ENCODE measurements around the gene TRIM2. TPM values are rescaled to one million over a fixed set of nuclear protein-coding genes. Genes with fewer than 3 reads are reported as not detected.

TRIM2 gene
- total and polyA plus RNA-seq, 3 donors from 2014 or later: 6.1 to 12.8 (median 10.7) TPM

DNA sequence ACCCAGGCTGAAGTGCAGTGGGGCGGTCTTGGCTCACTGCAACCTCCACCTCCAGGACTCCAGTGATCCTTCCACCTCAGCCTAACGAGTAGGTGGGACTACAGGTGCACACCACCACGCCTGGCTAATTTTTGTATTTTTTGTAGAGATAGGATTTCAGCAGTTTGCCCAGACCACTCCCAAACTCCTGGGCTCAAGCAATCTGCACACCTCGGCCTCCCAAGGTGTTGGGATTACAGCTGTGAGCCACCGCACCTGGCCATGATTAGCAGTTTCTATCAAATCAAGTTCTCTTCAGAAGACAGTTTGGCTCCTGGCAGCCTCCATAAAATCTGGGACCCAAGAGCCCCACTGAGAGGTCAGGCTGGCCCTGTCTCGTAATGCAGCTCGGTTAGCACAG is 26.4 kb upstream of the TRIM2 start:
- no peaks in the 10 kb centered on the region for H3K9me3 ChIP-seq
- H3K27me3 ChIP-seq: no peaks in the 10 kb centered on the region
- H3K4me1 ChIP-seq: no peaks in the 10 kb centered on the region
- intact Hi-C loops (cut with DNase I; ENCODE audit: low total_unique reads): no loop called here
- no peak overlapping the region for H3K4me3 ChIP-seq
- no peak for DNase-seq
- no peak overlapping the region for H3K27ac ChIP-seq
- 95 to 99% methylated on average over 7 of the region's 7 CpGs for WGBS, 2 donors
- no peaks in the 10 kb centered on the region for H3K36me3 ChIP-seq (ENCODE audit: low read depth, missing control alignments)
- TF ChIP-seq, protein P1, sequence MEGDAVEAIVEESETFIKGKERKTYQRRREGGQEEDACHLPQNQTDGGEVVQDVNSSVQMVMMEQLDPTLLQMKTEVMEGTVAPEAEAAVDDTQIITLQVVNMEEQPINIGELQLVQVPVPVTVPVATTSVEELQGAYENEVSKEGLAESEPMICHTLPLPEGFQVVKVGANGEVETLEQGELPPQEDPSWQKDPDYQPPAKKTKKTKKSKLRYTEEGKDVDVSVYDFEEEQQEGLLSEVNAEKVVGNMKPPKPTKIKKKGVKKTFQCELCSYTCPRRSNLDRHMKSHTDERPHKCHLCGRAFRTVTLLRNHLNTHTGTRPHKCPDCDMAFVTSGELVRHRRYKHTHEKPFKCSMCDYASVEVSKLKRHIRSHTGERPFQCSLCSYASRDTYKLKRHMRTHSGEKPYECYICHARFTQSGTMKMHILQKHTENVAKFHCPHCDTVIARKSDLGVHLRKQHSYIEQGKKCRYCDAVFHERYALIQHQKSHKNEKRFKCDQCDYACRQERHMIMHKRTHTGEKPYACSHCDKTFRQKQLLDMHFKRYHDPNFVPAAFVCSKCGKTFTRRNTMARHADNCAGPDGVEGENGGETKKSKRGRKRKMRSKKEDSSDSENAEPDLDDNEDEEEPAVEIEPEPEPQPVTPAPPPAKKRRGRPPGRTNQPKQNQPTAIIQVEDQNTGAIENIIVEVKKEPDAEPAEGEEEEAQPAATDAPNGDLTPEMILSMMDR (IDR thresholded peaks at IDR 0.05): no peak
- TF ChIP-seq POLR2A (IDR thresholded peaks at IDR 0.05): no peak

DNA sequence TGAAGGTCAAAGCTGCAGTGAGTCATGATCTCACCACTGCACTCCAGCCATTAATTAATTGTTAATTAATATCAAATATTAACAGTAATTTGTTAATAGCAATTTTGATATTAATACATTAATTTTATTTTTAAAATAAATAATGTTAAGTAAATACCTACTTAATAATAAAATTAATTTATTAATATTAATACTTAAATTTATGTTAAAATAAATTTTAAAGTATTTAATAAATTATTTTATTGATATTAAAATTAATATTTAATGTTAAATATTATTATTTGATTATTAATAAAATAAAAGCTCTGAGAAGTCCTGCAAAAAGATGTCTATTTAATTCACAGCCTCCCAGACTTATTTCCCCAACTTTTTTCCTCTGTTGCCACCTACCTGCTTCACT is 25.1 kb upstream of the TRIM2 start:
- intact Hi-C loops (cut with DNase I; ENCODE audit: low total_unique reads): no loop called here
- TF ChIP-seq POLR2A (IDR thresholded peaks at IDR 0.05): no peak
- TF ChIP-seq, protein P1 (IDR thresholded peaks at IDR 0.05): no peak
- no peak overlapping the region for H3K4me3 ChIP-seq
- no peak overlapping the region for H3K27ac ChIP-seq
- H3K4me1 ChIP-seq: no peaks in the 10 kb centered on the region
- no peaks in the 10 kb centered on the region for H3K27me3 ChIP-seq
- no peak for DNase-seq
- H3K36me3 ChIP-seq (ENCODE audit: low read depth, missing control alignments): no peaks in the 10 kb centered on the region
- H3K9me3 ChIP-seq: no peaks in the 10 kb centered on the region

DNA sequence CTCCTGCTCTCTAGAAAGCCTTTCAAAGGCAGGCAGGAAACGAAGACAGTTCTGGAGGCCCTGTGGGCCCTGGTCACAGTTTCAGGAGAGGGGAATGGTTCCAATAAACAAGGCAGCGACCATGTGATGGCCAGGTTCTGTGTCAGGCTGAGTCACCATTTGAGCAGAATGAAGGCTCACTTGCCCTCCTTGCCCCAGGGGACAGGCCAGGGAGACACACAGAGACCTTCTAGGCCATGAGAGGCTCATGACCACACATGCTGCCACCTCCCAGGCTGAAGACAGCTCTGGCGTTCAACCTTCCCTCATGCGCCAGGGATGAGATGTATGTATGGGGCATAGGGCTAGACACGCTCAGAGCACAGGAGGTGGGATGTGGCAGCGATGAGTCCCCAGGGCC is 22.9 kb upstream of the TRIM2 start:
- no peaks in the 10 kb centered on the region for H3K27me3 ChIP-seq
- DNase-seq: no peak
- H3K4me1 ChIP-seq: no peaks in the 10 kb centered on the region
- no peak overlapping the region for H3K4me3 ChIP-seq
- H3K27ac ChIP-seq: no peak overlapping the region
- TF ChIP-seq, protein P1 (IDR thresholded peaks at IDR 0.05): no peak
- no peak for TF ChIP-seq POLR2A (IDR thresholded peaks at IDR 0.05)
- intact Hi-C loops (cut with DNase I; ENCODE audit: low total_unique reads): no loop called here
- H3K36me3 ChIP-seq (ENCODE audit: low read depth, missing control alignments): no peaks in the 10 kb centered on the region
- H3K9me3 ChIP-seq: no peaks in the 10 kb centered on the region
- WGBS, 2 donors: 83 to 98% methylated on average over 4 to 6 of the region's 6 CpGs

DNA sequence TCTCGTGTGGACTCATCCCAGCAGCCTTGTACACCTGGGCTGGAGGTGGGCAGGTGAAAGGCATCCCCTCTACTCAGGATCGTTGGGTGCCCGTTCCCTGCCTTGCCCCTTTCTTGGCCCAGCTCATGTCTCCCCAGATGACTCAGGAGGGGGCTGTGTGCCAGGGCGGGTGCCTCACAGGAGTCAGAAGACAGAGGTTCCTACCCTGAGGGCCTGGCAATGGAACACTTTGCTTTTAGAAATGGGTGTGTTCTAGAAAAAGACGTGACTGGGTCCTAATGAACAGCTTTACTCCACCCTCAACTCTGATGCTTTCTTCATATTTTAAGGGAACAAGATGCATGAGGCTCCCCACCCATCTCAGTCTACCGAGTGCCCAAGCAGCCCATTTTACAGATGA is 22.5 kb upstream of the TRIM2 start:
- no peak overlapping the region for H3K4me3 ChIP-seq
- no peak for DNase-seq
- no peak overlapping the region for H3K27ac ChIP-seq
- intact Hi-C loops (cut with DNase I; ENCODE audit: low total_unique reads): no loop called here
- 92 to 93% methylated on average over 6 of the region's 6 CpGs for WGBS, 2 donors
- H3K9me3 ChIP-seq: no peaks in the 10 kb centered on the region
- no peaks in the 10 kb centered on the region for H3K4me1 ChIP-seq
- no peaks in the 10 kb centered on the region for H3K27me3 ChIP-seq
- TF ChIP-seq POLR2A (IDR thresholded peaks at IDR 0.05): no peak
- TF ChIP-seq, protein P1 (IDR thresholded peaks at IDR 0.05): no peak
- no peaks in the 10 kb centered on the region for H3K36me3 ChIP-seq (ENCODE audit: low read depth, missing control alignments)

DNA sequence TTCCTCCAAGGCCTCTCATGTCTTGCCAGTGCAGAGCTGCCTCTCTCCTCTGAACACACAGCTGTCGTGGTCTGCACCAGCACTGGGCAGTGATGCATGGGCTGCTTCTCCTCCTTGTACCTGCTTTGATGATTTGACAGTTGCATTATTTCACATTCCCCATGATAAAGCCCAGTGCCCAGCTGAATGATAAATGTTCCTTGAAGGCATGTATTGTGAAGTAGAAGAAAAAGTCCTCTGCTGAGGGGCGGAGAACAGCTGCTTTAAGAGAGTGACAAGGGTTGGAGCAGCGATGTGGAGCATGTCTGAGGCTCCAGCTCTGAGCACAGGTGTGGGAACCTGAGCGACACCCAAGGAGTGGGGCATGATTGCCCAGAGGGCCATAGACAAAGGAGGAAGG is 21.1 kb upstream of the TRIM2 start:
- no peak for DNase-seq
- no peaks in the 10 kb centered on the region for H3K36me3 ChIP-seq (ENCODE audit: low read depth, missing control alignments)
- 92% methylated on average over 4 of the region's 4 CpGs for WGBS, 2 donors
- H3K27ac ChIP-seq: no peak overlapping the region
- no peak overlapping the region for H3K4me3 ChIP-seq
- no peak for TF ChIP-seq POLR2A (IDR thresholded peaks at IDR 0.05)
- TF ChIP-seq, protein P1 (IDR thresholded peaks at IDR 0.05): no peak
- no peaks in the 10 kb centered on the region for H3K27me3 ChIP-seq
- no peaks in the 10 kb centered on the region for H3K4me1 ChIP-seq
- H3K9me3 ChIP-seq: no peaks in the 10 kb centered on the region
- intact Hi-C loops (cut with DNase I; ENCODE audit: low total_unique reads): no loop called here
